Stimulated activated CD4-positive, alpha-beta T cell treated with anti-CD3 and anti-CD28 coated beads, Interleukin-12 subunit alpha, Interleukin-12 subunit beta, amount 100 ng/mL, for 4 hours (primary cell): Measurements from ENCODE around the gene ELOA2.
"Not testable (repeated sequence)": the region's sequence is repeated elsewhere in the genome, so short reads cannot be mapped to it uniquely, and the experiment has no call there.

ENCODE experiments used
- DNase-seq: peaks from one replicate; pipeline ENCODE4 v3.0.0-alpha.2; 2020

The ELOA2 gene, protein sequence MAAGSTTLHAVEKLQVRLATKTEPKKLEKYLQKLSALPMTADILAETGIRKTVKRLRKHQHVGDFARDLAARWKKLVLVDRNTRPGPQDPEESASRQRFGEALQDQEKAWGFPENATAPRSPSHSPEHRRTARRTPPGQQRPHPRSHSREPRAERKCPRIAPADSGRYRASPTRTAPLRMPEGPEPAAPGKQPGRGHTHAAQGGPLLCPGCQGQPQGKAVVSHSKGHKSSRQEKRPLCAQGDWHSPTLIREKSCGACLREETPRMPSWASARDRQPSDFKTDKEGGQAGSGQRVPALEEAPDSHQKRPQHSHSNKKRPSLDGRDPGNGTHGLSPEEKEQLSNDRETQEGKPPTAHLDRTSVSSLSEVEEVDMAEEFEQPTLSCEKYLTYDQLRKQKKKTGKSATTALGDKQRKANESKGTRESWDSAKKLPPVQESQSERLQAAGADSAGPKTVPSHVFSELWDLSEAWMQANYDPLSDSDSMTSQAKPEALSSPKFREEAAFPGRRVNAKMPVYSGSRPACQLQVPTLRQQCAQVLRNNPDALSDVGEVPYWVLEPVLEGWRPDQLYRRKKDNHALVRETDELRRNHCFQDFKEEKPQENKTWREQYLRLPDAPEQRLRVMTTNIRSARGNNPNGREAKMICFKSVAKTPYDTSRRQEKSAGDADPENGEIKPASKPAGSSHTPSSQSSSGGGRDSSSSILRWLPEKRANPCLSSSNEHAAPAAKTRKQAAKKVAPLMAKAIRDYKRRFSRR

DNA sequence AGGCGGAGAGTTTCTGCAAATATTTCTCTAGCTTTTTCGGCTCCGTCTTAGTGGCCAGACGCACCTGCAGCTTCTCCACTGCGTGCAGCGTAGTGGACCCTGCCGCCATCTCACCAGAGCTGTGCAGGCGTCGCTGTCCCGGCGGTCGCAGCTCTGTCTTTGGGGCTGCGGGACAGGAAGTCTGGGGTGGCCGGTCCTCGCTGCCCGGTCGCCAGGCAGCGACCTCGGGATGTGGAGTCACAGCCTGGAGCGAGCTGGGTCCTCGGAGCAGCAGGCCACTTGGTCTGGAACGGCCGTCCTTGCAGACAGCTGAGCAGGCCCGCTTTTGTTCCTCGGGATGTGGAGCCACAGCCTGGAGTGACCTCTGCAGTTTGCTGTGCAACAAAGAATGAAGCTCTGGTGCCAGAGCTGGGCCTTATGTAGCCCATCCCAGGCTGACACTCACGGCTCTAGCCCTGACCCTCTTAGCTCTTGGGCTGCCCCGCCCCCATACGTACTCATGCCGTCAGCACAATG, at the start of gene ELOA2:
Gene ELOA2, minus strand, starts transcription at position 466 of the 516 bp plus-strand sequence. Its CDS starts 357 bp downstream, at position 109.
- DNase-seq, result no peak

DNA sequence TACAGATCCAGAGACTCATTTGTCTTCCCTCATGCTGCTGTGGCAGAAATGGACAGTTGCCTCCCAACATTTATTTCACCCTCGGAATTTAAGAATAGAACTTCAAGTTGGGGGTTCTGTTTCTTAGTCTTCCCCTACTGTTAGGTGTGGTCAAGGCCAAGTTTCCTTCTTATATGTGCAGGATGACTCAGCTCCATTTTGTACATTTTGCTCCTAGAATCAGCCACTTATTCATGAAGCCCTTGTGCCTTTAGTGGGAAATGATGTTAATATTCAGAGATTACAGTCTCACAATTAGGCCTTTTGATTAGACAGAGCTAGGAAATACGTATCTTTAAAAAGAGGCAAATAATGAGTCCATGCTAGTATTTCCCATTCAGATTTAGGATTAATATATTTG, 46.2 kb upstream of the ELOA2 start:
- no peak for DNase-seq

DNA sequence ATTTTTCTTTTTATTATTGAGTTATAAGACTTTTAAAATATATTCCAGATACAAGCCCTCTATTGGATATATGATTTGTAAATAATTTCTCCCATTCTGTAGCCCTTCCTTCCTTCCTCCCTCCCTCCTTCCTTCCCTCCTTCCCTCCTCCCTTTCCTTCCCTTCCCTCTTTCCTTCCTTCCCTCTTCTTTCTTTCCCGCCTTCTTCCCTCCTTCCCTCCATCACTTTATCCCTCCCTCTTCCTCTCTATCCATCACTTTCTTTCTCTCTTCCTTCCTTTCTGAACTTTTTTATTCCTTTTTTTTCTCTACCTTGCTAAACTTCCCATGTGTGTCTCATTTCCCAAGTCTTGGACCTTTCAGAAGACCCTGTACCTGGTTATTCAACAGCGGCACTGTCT, 45.5 kb upstream of the ELOA2 start:
- DNase-seq, result no peak

DNA sequence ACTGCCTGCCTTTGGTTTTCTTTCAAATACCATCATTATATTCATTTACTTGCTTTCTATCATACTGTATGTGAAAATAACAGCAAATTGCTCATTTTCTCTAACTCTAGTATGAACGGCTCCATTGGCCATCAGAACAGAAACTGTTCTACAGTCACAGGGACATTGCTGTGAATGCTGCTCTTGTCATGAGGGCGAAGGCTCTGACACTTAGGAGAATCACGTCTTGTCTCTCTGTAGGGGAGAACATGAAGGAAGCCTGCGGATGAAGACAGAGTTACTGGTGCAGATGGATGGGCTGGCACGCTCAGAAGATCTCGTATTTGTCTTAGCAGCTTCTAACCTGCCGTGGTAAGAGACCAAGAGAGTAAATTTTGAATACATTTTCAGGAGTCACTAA, 41.7 kb upstream of the ELOA2 start:
- DNase-seq, result no peak

DNA sequence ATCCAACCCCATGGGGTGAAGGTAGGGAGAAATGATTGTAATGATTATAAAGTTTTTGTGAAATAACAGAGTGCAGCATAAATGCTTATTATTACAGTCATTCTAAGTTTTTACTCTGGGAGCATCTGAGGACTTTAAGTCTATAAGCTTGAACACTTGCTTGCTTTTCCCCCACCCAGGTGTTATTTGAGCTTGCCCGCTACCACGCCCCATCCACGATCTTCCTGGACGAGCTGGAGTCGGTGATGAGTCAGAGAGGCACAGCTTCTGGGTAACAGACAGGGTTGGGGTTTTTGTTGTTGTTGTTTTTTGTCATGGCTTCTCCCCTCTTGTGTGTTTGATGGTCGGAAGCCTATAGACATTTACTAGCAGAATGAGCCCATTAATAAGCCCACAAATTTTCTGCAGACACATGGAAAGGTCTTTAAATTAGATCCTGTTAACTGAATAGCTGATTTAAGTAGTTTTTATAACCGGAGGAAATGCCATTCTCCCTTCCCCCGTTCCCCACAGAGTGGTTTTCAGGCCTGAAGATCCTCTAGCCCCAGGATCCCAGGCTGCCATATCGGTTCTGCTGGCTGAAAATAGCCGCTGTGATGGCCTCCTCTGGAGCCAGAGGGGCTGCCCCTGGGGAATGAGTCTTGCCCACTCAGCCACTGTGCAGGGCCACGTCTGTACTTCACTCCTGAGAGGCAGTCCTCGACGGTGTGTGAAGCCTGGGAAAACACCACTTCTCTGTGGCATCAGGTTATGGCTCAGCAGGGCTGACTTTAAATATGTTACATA, 39.9 kb upstream of the ELOA2 start:
- DNase-seq, result no peak

DNA sequence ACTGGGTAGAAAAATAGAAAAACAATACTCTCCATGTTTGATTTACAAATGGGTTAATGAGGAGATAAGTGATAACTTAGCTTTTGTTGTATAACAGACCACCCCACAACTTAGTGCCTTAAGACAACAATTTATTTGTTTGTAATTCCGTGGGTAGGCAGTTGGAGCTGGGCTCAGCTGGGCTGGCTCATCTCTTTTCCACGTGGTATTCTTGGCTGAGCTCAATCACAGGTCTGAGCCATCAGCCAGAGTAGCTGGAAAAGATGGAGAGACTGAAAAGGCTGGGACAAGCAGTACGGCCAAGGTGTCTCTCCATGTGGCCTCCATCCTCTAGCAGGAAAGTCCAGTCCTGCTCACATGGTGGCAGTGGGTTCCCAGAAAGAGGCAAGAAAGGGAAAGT, 32.2 kb upstream of the ELOA2 start:
- no peak for DNase-seq

DNA sequence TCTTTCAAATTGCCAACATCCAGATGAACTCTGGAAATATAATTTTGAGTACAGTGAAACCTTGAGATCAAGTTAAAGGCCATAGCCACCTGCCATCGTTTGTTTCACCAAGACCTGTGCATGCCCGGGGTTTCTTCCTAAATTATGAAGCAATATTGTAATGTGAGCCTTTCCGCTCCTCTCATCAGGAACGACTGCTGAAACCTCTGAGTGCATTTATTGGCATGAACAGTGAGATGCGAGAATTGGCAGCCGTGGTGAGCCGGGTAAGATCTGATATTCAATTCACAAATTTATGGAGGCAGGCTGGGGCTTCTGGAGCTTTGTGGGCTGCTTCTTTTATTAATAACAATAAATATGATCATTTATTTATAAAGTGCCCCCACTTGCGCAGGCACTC, 27.7 kb upstream of the ELOA2 start:
- no peak for DNase-seq

DNA sequence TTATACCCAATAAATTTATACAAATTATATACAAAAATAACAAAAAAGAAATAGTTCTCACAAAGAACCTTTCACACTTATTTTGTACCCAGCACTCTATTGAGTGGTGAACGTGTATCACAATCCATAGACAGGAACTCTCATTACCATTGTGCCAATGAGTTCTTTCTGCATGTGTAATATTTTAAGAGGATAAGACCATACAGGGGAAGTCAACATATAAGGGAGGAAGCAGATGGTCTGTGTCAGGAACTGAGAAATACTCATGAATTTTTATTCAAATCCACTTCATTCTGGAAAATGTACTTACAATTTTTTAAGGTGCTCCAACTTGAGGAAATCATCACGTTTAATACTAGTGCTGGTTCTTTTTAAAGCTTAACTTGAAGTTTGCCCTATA, 27.1 kb upstream of the ELOA2 start:
- DNase-seq, result no peak

DNA sequence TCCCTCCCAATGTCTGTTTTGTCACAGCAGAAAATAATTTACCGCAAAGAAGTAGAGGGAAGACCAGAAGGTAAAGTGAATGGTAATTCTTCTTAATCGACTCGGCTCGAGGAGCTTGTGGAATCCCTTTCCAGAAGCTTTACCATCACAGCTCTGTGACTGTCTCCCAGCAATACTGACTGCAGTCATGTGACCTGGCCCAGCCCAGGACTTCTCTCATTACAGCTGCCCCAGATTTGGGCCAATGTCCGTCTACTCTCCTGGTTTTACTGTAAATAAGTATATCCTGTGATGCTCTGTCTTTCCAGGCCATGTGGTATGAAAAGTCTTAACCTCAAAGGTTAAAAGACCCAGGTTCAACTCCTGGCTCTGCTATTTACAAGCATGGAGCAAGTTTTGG, 18.9 kb upstream of the ELOA2 start:
- DNase-seq, result no peak

DNA sequence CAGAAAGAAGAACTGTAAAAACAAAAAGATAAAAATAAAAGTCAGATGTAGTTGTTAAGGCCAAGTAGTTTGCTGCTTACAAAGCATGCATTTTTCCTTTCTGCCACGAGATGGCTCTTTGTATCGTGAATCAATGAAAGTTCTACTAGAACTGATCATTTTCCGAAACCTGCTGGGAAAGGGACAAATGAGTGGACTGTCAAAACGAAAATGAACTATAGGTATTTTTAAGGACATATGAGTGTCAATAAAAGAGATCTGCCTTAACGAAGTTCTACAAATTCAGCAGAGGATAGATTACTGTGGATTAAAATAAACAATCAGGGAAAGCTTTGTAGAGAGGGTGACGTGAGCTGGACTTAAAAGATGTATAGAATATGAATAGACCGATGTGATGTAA, 15.0 kb upstream of the ELOA2 start:
- no peak for DNase-seq

DNA sequence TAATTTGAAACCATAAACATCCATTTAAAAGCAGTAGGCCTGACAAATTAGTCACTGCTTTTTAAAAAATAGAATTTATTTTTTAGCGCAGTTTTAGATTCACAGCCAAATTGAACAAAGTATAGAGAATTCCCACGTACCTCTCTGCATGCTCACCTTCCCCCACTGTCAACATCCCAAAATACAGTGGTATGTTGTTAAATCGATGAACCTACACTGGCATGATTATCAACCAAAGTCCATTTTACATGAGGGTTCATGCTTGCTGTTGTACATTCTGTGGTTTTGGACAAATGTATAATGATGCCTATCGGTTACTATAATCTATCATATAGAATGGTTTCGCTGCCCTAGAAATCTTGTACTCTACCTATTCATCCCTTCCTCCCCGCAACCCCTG, 5.6 kb upstream of the ELOA2 start:
- DNase-seq, result no peak

DNA sequence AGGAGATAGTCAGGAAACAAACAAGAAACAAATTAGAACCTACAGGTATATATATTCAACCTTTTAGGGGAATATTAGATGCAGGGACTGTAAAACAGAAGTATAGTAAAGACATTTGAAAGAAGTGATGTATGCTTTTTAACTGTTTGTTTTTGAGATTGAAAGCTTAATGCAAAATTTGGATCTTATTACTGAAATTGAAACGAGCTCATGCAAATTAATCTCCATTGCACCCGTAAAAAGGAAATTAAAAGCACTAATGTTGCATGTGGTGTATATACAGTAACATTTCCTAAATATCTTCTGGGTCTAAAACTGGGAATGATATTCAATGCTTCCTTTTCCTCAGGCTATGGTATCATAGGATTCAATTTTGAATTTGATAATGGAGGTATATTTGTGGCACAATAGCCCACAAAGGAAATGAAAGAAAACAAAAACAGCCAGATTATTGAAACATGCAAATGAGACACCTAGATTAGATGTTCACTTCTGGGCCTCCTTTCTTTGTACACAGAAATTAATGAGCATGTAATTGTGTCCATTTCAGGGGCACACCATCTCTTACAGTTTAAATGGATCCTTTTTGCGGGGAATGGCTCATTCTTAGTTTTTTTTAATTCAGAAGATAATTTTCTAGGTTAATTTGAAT, 1.6 kb upstream of the ELOA2 start:
- no peak for DNase-seq

DNA sequence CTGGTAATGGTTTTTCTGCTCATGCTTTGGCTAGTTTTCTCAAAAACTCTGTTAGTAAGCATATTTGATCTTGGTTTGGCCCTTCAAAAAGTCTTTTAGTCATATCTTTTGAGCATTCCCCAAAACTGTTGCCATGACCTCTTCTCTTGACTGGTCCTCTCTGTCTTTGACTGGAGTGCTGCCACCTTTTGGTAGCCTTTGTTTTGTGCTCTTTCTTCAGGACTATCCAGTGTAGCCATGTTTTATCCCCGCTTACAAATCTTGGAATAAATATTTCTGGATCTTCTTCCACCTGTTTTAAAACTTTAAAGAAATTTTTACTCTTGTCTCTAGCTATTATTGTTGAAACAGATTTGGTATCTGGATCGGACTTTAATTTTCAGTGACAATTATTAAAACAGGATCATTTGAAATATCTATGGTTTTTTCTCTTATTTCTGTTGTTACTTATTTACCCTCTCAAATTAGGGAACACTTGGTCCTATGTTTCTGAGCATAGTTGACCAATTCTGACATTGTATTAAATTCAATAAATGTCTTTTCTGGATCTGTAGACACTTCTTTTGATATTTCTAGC, 965 bp upstream of the ELOA2 start:
- DNase-seq, result no peak

DNA sequence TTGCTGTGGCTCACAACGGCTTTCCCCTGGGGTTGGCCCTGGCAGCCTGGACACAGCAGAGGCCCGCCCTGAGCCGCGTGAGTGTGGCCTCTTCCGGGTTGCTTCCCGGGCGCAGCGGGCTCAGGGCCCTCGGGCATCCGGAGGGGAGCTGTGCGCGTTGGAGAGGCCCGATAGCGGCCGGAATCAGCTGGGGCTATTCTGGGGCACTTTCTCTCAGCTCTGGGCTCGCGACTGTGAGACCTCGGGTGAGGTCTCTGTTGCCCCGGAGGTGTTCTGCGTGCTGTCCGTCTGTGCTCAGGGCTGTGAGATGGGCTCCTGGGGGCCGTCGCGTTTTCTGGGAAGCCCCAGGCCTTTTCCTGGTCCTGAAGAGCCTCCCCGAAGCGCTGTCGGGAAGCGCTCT, 830 bp downstream of the ELOA2 start:
- DNase-seq, result not testable (repeated sequence)

DNA sequence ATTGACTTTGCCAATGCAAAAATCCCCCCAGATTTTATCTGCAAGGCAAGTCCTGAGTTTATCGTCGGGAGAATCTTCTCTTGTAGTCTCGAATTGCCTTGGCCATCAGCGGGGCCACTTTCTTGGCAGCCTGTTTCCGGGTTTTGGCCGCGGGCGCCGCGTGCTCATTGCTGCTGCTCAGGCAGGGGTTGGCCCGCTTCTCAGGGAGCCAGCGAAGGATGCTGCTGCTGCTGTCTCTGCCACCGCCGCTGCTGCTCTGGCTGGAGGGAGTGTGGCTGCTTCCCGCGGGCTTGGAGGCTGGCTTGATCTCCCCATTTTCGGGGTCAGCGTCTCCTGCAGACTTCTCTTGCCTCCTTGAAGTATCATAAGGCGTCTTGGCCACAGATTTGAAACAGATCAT, 2.5 kb downstream of the ELOA2 start:
- DNase-seq, result no peak

DNA sequence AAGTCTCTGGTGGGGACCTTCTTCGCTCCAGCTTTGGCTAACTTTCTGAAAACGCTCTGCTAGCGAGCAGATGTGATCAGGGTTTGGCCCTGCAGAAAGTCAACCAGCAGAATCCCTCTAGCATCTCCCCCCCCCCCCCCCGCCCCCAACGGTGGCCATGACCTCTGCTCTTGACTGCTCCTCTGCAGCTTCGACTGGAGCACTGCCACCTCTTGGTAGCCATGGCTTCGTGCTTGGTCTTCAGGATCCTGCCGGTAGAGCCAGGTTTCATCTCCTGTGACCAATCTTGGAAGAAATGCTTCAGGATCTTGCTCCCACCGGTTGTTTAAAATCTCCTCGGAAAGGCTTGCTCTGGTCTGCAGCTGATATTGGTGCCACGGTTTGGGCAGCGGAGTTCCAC, 4.5 kb downstream of the ELOA2 start:
- not testable (repeated sequence) for DNase-seq

DNA sequence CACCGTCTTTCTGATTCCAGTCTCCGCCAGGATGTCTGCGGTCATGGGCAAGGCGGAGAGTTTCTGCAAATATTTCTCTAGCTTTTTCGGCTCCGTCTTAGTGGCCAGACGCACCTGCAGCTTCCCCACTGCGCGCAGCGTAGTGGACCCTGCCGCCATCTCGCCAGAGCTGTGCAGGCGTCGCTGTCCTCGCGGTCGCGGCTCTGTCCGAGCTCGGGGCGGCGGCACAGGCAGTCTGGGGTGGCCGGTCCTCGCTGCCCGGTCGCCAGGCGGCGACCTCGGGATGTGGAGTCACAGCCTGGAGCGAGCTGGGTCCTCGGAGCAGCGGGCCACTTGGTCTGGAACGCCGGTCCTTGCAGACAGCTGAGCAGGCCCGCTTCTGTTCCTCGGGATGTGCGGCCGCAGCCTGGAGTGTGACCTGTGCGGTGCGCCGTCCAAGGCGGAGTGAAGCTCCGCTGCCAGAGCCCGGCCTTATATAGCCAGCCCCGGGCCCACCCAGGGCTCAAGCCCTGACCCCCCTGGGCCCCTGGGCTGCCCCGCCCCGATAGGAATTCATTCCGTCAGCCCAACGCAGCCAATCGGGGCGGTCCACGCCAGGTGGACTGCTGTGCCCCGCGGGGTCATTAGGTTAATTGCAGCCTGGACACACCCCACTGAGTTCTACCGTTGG, 5.6 kb downstream of the ELOA2 start:
- DNase-seq, result not testable (repeated sequence)

DNA sequence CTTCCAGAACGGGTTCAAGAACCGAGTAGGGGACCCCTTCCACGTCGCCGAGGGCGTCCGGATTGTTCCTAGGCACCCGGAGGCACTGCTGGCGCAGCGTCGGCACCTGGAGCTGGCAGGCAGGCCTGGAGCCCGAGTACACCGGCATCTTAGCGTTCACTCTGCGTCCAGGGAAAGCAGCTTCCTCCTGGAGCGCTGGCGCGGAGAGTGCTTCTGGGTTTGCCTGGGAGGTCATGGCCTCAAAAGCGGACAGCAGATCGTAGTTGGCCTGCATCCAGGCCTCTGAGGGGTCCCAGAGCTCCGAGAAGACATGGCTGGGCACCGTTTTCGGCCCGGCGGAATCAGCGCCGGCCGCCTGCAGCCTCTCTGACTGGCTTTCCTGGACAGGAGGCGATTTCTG, 6.7 kb downstream of the ELOA2 start:
- not testable (repeated sequence) for DNase-seq

DNA sequence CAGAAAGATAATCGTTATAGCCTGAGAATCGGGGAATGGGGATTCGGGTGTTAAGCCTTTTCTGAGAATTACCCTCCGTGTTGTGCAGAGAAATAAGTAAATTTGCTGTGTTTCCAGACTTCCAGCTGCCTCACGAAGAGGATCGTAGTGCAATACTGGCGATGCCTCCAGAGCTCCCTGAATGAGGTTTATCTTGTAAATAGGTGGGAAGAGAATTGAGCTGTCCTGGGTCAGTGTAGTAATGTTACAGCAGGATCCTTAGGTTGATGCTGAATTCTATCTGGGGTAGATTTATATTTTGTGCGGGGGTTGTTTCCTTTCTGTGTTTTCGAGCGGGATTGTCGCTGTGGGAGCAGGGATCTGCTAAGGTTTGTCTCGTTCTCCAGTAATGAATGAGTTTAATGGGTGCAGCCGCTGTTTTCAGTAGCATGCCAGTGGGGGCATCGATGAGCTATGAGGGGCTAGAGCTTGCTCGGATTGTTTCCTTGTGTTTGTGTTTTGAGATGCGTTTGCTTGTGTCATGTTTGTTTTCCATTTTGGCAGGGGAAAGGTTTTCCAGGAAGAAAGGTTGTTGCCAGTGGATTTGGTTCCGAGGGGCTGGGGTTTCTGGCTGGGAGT, 9.8 kb downstream of the ELOA2 start:
- not testable (repeated sequence) for DNase-seq

DNA sequence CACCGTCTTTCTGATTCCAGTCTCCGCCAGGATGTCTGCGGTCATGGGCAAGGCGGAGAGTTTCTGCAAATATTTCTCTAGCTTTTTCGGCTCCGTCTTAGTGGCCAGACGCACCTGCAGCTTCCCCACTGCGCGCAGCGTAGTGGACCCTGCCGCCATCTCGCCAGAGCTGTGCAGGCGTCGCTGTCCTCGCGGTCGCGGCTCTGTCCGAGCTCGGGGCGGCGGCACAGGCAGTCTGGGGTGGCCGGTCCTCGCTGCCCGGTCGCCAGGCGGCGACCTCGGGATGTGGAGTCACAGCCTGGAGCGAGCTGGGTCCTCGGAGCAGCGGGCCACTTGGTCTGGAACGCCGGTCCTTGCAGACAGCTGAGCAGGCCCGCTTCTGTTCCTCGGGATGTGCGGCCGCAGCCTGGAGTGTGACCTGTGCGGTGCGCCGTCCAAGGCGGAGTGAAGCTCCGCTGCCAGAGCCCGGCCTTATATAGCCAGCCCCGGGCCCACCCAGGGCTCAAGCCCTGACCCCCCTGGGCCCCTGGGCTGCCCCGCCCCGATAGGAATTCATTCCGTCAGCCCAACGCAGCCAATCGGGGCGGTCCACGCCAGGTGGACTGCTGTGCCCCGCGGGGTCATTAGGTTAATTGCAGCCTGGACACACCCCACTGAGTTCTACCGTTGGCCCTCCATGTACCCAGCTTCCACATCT, 11.5 kb downstream of the ELOA2 start:
- DNase-seq, result not testable (repeated sequence)

DNA sequence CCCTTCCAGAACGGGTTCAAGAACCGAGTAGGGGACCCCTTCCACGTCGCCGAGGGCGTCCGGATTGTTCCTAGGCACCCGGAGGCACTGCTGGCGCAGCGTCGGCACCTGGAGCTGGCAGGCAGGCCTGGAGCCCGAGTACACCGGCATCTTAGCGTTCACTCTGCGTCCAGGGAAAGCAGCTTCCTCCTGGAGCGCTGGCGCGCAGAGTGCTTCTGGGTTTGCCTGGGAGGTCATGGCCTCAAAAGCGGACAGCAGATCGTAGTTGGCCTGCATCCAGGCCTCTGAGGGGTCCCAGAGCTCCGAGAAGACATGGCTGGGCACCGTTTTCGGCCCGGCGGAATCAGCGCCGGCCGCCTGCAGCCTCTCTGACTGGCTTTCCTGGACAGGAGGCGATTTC, 12.6 kb downstream of the ELOA2 start:
- not testable (repeated sequence) for DNase-seq
